Fibroblast of skin of scalp (primary cell): ENCODE results near the gene DDX31.
A peak's percentile ranks its signal among the peaks of the same experiment; 100 is the strongest.

ENCODE experiments used
- DNase-seq: peaks from one replicate; pipeline ENCODE4 v3.0.0-alpha.2; 2013

Gene DDX31

GRCh38 chr9:132632413-132633129 lies 37.2 kb downstream of the DDX31 start:
- DNase-seq, result no peak

DNA sequence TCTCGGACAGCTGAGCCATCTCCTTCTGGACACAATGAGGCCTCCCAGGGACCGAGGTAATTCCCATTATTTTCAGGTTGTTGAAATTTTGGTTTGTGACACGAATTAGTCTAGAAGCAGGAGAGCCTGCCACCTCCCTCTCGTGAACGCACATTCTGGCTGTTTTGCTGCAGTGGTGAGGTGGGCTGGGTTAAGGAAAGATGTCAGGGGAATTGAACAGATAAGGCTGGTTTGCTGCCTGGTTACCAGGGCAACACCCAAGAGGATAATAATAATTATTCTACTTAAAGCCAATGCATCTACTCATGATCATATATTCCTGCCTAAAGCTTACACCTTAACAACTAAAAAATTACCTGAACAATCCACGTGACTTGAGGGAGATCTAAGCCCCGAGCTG lies 38.1 kb downstream of the DDX31 start:
- DNase-seq, result no peak

- peak; percentile 62 for DNase-seq
Observed at GRCh38 chr9:132631280-132631679, 38.5 kb downstream of the DDX31 start.

- no peak for DNase-seq
Observed at GRCh38 chr9:132630811-132631210, 39.0 kb downstream of the DDX31 start.

GRCh38 chr9:132630116-132630515 lies 39.7 kb downstream of the DDX31 start:
- no peak for DNase-seq

DNA sequence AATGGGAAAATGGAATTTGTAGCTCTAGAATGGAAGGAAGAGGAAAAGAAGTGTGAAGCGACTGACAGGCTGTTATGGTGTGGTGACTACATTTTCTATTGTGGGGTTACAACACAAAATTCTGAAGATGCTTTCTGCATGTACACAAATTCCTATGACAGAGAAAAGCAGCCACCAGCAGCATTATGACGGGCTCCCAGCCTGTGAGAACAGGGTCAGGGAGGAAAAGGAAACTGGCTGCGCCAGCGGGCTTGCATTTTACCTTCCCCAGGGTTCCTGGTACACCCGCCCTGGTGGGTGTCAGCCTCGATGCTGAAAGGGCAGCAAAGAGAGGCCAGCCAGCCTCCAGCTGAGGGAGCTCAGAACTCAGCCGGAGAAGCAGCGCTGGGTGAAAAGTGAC lies 41.0 kb downstream of the DDX31 start:
- no peak for DNase-seq

DNA sequence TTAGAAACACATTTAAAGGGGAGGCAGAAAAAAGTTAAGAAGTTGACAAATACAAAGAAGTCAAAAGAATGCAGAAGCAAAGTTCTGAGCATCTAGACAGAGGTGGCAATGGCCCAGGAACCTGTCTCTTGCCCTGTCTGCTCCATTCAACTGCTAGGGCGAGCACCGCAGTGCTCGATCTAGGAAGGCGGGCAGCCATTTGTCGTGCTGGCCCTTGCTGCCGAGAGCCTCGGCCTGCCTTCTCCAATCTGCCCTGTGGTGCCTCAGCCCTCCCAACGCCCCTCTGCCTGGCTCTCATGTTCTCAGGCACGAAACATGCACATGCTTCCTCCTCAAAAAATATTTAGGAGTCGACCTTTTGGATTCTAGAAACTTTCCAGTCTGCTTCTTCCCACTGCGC lies 42.2 kb downstream of the DDX31 start:
- DNase-seq, result no peak

GRCh38 chr9:132627106-132627505 lies 42.7 kb downstream of the DDX31 start:
- no peak for DNase-seq

GRCh38 chr9:132626285-132626684 lies 43.5 kb downstream of the DDX31 start:
- no peak for DNase-seq

GRCh38 chr9:132622159-132622558 lies 47.6 kb downstream of the DDX31 start:
- DNase-seq, result peak; percentile 45

GRCh38 chr9:132616725-132617124 lies 53.1 kb downstream of the DDX31 start:
- no peak for DNase-seq

GRCh38 chr9:132615774-132616173 lies 54.0 kb downstream of the DDX31 start:
- no peak for DNase-seq

DNA sequence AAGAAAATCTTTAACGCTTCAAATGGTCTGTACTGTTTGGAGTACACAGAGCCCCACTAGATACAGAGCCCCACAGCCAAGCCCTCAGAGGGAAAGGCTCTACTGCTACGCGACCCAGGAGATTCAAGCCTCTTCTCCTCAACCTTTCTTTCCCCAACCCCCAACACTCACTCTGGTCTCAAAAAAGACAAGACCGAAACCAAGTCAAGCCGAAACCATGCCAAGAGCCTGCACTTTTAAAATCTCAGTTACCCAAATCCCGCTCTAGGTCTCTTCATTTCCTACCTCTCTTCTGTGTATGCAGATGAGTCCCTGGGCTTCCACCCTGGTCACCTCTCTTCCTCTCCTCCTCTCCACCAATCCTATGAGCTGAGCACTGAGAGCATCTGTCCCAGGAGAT lies 55.5 kb downstream of the DDX31 start:
- no peak for DNase-seq

- no peak for DNase-seq
Observed at GRCh38 chr9:132610661-132611060, 59.1 kb downstream of the DDX31 start.

GRCh38 chr9:132609829-132610228 lies 60.0 kb downstream of the DDX31 start:
- peak; percentile 78 for DNase-seq

DNA sequence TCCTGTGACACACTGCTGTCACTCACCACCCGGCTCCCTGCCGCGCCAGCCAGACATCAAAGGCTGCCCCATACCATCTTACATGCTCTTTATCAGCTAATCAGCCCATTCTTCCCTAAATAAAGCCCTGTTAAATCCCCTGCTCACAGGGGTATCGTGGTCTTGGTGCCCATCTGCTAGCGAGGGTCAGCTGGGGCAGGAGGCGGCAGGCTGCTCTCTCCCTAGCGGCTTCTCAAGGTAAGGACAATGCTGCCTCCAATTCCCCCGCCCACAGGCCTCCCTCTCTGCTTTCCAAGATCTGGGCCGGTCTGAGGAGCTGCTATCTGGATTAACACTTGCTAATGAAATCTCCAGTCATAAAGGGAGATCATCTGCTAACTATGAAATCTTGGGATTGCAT lies 60.6 kb downstream of the DDX31 start:
- DNase-seq, result no peak

DNA sequence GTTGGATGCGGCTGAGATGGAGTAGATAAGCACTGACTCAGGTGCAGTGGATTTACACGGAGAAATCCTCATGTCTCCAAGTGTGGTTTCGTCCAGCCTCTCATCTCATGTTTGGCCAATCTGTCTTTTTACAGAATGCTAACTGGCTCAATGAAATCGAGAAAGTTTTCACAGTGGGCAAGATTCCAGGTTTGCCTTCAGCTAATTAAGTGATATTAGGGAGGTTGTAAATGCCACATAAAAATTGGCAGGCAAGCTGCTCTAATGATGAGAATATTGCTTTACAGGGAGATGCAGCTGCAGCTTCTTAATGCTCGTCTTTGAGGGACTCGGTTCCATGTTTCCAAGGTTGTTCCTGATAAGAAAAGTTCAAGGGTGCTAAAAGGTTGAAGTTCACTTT lies 63.7 kb downstream of the DDX31 start:
- no peak for DNase-seq

DNA sequence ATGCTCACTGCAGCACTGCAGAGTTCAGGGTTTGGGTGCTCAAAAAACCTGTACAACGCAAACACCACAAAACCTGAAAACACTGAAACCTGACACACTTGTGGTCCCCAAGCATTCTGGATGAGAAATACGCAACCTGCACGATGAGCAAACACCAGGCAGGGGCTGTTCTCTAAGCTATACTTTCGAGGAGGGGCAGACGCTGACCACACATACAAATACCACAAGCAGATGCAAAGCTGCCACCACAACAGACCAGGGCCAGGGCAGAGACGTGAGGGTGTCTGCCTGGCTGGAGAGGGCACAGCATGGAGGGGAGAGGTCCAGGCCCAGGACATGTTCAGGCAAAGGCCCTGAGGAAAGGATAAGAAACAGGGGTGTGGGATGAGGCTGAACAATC lies 64.4 kb downstream of the DDX31 start:
- DNase-seq, result no peak

DNA sequence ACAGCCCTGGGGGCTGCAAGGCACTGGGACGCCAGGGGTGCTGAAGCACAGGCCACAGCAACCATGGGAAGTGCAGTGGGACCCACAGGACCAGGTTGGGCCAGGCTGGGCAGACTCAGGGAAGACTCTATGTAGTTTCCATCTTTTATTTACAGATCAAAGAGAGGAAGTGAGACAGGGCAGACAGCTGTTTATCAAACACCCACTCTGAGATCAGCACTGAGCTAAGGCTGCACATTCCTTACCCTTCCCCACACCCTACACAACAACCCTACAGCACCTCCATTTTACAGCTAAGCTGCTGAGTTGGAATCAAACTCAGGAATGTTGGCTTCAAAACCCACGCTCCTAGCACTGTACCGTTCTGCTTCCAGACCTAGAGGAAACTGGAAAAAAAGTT lies 67.6 kb downstream of the DDX31 start:
- no peak for DNase-seq

GRCh38 chr9:132600326-132600984 lies 69.3 kb downstream of the DDX31 start:
- no peak for DNase-seq

GRCh38 chr9:132597073-132597775 lies 72.6 kb downstream of the DDX31 start:
- peak; percentile 13 for DNase-seq

GRCh38 chr9:132596200-132596599 lies 73.6 kb downstream of the DDX31 start:
- no peak for DNase-seq

GRCh38 chr9:132595319-132595718 lies 74.5 kb downstream of the DDX31 start:
- no peak for DNase-seq

- DNase-seq, result no peak
Observed at GRCh38 chr9:132594412-132594811, 75.4 kb downstream of the DDX31 start.
